ENCODE results near the gene SOS2. TPM values are rescaled to one million over a fixed set of nuclear protein-coding genes. Genes with fewer than 3 reads are reported as not detected.

Gene SOS2
- total and polyA plus RNA-seq, 10 of the 15 experiments (the other 5 are each of a cell fraction or from before 2014, with no cell fraction given) = 2.1 to 16.8 (median 8.4) TPM

DNA sequence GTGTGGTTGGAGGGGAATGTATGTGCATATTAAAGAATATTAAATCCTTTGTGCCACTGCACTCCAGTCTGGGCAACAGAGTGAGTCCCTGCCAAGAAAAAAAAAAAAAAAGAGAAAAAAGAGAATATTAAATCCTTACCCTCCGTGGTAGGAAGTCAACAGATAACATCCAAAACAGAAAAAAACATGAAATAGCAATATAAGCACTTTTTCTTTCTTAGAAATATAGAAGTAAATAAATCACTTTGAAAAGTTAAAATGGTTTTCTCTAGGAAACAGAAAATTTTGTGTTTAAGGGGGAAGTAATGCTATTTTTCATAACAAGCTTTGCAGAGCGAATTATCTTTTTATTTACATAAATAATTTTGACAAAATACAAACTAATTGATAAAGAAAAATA lies 17.6 kb downstream of the SOS2 start (continued):
- TF ChIP-seq DPF2 (IDR thresholded peaks at IDR 0.05) = no peak
- no peak for TF ChIP-seq MTA3 (IDR thresholded peaks at IDR 0.05; ENCODE audit: borderline replicate concordance, low read length)
- no peak for TF ChIP-seq CBFB (IDR thresholded peaks at IDR 0.05; ENCODE audit: low read depth)
- no peak for TF ChIP-seq ZNF622 (IDR thresholded peaks at IDR 0.05)
- no peak for TF ChIP-seq NFYA (IDR thresholded peaks at IDR 0.05; ENCODE audit: borderline replicate concordance, low read depth, low read length)
- TF ChIP-seq NR2C1 (IDR thresholded peaks at IDR 0.05) = no peak
- no peak for TF ChIP-seq FOS (IDR thresholded peaks at IDR 0.05; ENCODE audit: borderline replicate concordance, extremely low read depth, insufficient read length)
- no peak for TF ChIP-seq NFXL1 (IDR thresholded peaks at IDR 0.05; ENCODE audit: borderline replicate concordance)
- TF ChIP-seq MYC (IDR thresholded peaks at IDR 0.05; ENCODE audit: insufficient read depth, insufficient read length, insufficient replicate concordance, low read length, severe bottlenecking) = no peak
- TF ChIP-seq NRF1 (conservative IDR thresholded peaks at IDR 0.05; ENCODE audit: low read depth, low read length) = no peak
- TF ChIP-seq RFX5 (IDR thresholded peaks at IDR 0.05; ENCODE audit: low read depth, low read length) = no peak
- TF ChIP-seq TAF1 (IDR thresholded peaks at IDR 0.05; ENCODE audit: borderline replicate concordance, low read depth, low read length) = no peak

DNA sequence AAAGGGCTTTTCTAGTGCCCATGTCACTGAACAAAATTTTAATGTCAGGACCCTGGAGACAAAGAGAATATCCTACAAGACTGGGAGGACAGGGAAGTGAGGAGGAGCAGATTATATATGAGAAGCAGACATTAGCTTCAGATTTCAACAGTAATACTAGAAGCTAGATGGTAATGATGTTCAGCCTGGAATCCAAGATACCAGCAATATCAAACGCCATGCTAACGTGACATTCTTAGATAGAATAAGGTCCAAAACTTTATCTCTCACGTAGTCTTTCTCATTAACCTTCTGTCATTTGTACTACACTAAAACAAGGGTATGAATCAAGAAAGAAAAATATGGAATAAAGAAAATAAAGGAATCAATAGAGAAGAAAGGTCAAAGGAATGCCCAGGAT lies 18.7 kb downstream of the SOS2 start:
- no peak for FAIRE-seq

More for the DNA sequence above, 18.7 kb downstream of the SOS2 start:
- Histone ChIP-seq H3K79me2 (ENCODE audit: control insufficient read depth, insufficient read depth, low read length) (no peaks in the 10 kb centered on the region; the same call in 1 of the 2 replicates), H2AFZ (ENCODE audit: control insufficient read depth, low read depth, low read length) (no peak overlapping the region), H3K36me3 (ENCODE audit: control insufficient read depth in 2 of 2, insufficient read depth in 2 of 2, low read length in 1 of 2) (no peaks in the 10 kb centered on the region), H3K4me1 (ENCODE audit: control insufficient read depth, insufficient read depth, low read length) (no peaks in the 10 kb centered on the region), H4K20me1 (ENCODE audit: control insufficient read depth, insufficient read depth) (no peaks in the 10 kb centered on the region), H3K9me3 (replicated peaks; ENCODE audit: control insufficient read depth, insufficient read depth, low read length) (no peaks in the 10 kb centered on the region), H3K27me3 (replicated peaks in 1 of 2; ENCODE audit: control insufficient read depth in 2 of 2, insufficient read depth in 2 of 2, low read length in 1 of 2) (no peaks in the 10 kb centered on the region), H3K9ac (ENCODE audit: control insufficient read depth, insufficient read depth, low read length) (no peak overlapping the region), H3K4me3 (no peak overlapping the region), H3K4me2 (ENCODE audit: control insufficient read depth, insufficient read depth) (no peak overlapping the region), H3K27ac (ENCODE audit: control insufficient read depth, insufficient read depth) (no peak overlapping the region)
- no TSS peak for BruUV-seq (replicated peaks)
- TF ChIP-seq IKZF2 (IDR thresholded peaks at IDR 0.05) (no peak), TBL1XR1 (IDR thresholded peaks at IDR 0.05; ENCODE audit: low read depth, low read length) (no peak), BCL11A (IDR thresholded peaks at IDR 0.05; ENCODE audit: low read depth, low read length) (no peak), STAT1 (conservative IDR thresholded peaks at IDR 0.05) (no peak), CBX3 (IDR thresholded peaks at IDR 0.05; ENCODE audit: borderline replicate concordance, low read depth) (no peak), TAF1 (IDR thresholded peaks at IDR 0.05; ENCODE audit: borderline replicate concordance, low read depth, low read length) (no peak), CEBPB (IDR thresholded peaks at IDR 0.05; ENCODE audit: borderline replicate concordance in 1 of 2, low read depth in 2 of 2, low read length in 2 of 2) (no peak), IRF4 (IDR thresholded peaks at IDR 0.05; ENCODE audit: low read depth, low read length) (no peak), MEF2B (IDR thresholded peaks at IDR 0.05; ENCODE audit: partially characterized antibody, poor library complexity, severe bottlenecking) (no peak), DPF2 (IDR thresholded peaks at IDR 0.05) (no peak), JUND (IDR thresholded peaks at IDR 0.05; ENCODE audit: low read depth, low read length) (no peak)
- TF ChIP-seq, protein P1, sequence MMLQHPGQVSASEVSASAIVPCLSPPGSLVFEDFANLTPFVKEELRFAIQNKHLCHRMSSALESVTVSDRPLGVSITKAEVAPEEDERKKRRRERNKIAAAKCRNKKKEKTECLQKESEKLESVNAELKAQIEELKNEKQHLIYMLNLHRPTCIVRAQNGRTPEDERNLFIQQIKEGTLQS (IDR thresholded peaks at IDR 0.05; ENCODE audit: borderline replicate concordance, extremely low read depth, low read depth, low read length) = no peak
- TF ChIP-seq, protein P2, sequence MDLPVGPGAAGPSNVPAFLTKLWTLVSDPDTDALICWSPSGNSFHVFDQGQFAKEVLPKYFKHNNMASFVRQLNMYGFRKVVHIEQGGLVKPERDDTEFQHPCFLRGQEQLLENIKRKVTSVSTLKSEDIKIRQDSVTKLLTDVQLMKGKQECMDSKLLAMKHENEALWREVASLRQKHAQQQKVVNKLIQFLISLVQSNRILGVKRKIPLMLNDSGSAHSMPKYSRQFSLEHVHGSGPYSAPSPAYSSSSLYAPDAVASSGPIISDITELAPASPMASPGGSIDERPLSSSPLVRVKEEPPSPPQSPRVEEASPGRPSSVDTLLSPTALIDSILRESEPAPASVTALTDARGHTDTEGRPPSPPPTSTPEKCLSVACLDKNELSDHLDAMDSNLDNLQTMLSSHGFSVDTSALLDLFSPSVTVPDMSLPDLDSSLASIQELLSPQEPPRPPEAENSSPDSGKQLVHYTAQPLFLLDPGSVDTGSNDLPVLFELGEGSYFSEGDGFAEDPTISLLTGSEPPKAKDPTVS (IDR thresholded peaks at IDR 0.05; ENCODE audit: low read depth, low read length) = no peak
- RAD21 ChIA-PET (ENCODE audit: unreplicated experiment) = no interaction called here
- DNase-seq (ENCODE audit: low read depth, low spot score) = no peak
- intact Hi-C loops (cut with micrococcal nuclease; ENCODE audit: unreplicated experiment) (no loop called here), in situ Hi-C loops (cut with MboI) (no loop called here)
- CTCF ChIA-PET = no interaction called here
- SMC1A ChIA-PET (ENCODE audit: uncharacterized antibody, unreplicated experiment) = no interaction called here
- no peak for ATAC-seq
- POLR2A ChIA-PET = no interaction called here
- 84% methylated on average over 3 of the region's 3 CpGs for WGBS (ENCODE audit: insufficient coverage, insufficient replicate concordance, low lambda C conversion rate, missing lambda C conversion rate)
